ENCODE measurements around the gene SCP2D1. TPM values are rescaled to one million over a fixed set of nuclear protein-coding genes. Genes with fewer than 3 reads are reported as not detected.

Gene SCP2D1
- total RNA-seq, 1 experiment from 2014 or later: not detected

DNA sequence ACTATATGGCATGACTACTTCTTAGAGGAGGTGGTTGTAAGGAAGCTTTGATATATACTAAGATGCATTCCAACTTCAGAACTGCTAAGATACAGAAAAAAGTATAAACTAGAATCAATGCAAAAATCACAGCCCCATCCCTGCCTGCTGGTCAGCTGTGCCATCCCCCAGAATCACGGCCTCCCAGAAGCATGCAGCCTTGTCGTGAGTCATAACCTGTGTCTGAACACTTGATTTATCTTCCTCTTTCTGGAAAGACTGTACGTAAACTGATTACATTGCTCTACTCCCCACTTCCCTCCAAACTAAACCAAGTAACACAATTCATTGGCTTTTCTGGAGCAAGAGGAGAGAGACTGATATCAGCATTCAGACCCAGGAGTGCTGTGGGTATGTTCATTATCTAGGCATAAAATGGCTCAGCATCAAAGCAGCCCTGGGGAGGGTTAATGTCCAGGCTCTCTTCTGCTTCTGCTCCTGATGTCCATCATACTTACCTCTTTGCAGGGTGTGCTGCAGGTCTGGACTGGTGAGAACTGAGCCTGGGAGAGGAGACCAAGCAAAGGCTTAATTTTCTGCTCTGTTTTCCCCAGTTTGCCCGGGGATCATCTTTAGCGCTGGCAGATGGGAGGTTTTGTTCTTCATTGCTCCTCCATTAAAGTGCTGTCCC lies 18.4 kb downstream of the SCP2D1 start:
- ChIA-PET POLR2A (no interaction called here), CTCF (no interaction called here)
- Mint-ChIP-seq H3K4me1 (ENCODE audit: insufficient read depth, unreplicated experiment) (no peaks in the 10 kb centered on the region), H3K27ac (ENCODE audit: low read depth, unreplicated experiment) (no peak overlapping the region), H3K4me3 (ENCODE audit: unreplicated experiment) (no peak overlapping the region), H3K36me3 (ENCODE audit: insufficient read depth, unreplicated experiment) (peaks cover 4% of the 10 kb centered on the region), H3K27me3 (ENCODE audit: insufficient read depth, unreplicated experiment) (no peaks in the 10 kb centered on the region), H3K9me3 (ENCODE audit: unreplicated experiment) (peaks cover 7% of the 10 kb centered on the region)
- no TSS peak for BruUV-seq (replicated peaks)
- TF ChIP-seq, protein P1, sequence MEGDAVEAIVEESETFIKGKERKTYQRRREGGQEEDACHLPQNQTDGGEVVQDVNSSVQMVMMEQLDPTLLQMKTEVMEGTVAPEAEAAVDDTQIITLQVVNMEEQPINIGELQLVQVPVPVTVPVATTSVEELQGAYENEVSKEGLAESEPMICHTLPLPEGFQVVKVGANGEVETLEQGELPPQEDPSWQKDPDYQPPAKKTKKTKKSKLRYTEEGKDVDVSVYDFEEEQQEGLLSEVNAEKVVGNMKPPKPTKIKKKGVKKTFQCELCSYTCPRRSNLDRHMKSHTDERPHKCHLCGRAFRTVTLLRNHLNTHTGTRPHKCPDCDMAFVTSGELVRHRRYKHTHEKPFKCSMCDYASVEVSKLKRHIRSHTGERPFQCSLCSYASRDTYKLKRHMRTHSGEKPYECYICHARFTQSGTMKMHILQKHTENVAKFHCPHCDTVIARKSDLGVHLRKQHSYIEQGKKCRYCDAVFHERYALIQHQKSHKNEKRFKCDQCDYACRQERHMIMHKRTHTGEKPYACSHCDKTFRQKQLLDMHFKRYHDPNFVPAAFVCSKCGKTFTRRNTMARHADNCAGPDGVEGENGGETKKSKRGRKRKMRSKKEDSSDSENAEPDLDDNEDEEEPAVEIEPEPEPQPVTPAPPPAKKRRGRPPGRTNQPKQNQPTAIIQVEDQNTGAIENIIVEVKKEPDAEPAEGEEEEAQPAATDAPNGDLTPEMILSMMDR (IDR thresholded peaks at IDR 0.05; ENCODE audit: unreplicated experiment): no peak
- intact Hi-C loops (cut with micrococcal nuclease): no loop called here
- DNase-seq (ENCODE audit: unreplicated experiment): peak; percentile 5

DNA sequence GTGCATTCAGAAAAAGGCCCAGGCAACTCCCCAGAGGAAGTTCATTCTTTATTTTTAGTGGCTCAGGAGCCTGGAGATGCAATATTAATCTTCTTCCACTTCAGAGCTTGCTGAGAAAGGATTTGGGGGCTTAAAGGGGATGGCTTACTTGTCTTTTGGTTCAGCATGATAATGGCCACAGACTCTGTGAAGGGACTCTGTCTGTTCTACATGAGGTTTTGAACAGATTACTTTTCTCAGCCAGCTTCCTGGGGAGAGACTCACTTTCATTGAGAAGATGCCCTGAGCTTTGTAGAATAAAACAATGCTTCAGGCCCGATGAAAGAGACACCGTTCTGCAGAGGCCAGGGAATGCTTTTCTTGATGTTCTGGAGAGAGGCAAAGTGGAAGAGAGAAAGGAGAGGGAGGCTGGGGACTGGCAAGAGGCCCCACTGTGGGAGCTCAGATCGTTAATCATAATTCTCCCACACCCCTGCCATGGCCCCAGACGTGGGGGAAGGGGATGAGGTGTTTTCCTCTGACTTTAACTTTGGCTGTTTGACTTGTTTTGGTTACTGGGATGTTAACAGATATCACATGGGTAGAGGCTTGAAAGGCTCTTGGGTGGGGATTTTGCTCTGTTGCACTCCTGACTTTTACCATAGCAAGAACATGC lies 19.1 kb downstream of the SCP2D1 start:
- POLR2A ChIA-PET: no interaction called here
- Mint-ChIP-seq H3K4me3 (ENCODE audit: unreplicated experiment) (no peak overlapping the region), H3K27me3 (ENCODE audit: insufficient read depth, unreplicated experiment) (no peaks in the 10 kb centered on the region), H3K4me1 (ENCODE audit: insufficient read depth, unreplicated experiment) (no peaks in the 10 kb centered on the region), H3K9me3 (ENCODE audit: unreplicated experiment) (peaks cover 7% of the 10 kb centered on the region), H3K36me3 (ENCODE audit: insufficient read depth, unreplicated experiment) (peaks cover 4% of the 10 kb centered on the region), H3K27ac (ENCODE audit: low read depth, unreplicated experiment) (no peak overlapping the region)
- CTCF ChIA-PET: no interaction called here
- intact Hi-C loops (cut with micrococcal nuclease): no loop called here
- TF ChIP-seq, protein P1 (IDR thresholded peaks at IDR 0.05; ENCODE audit: unreplicated experiment): no peak
- BruUV-seq (replicated peaks): no TSS peak
- DNase-seq (ENCODE audit: unreplicated experiment): no peak

DNA sequence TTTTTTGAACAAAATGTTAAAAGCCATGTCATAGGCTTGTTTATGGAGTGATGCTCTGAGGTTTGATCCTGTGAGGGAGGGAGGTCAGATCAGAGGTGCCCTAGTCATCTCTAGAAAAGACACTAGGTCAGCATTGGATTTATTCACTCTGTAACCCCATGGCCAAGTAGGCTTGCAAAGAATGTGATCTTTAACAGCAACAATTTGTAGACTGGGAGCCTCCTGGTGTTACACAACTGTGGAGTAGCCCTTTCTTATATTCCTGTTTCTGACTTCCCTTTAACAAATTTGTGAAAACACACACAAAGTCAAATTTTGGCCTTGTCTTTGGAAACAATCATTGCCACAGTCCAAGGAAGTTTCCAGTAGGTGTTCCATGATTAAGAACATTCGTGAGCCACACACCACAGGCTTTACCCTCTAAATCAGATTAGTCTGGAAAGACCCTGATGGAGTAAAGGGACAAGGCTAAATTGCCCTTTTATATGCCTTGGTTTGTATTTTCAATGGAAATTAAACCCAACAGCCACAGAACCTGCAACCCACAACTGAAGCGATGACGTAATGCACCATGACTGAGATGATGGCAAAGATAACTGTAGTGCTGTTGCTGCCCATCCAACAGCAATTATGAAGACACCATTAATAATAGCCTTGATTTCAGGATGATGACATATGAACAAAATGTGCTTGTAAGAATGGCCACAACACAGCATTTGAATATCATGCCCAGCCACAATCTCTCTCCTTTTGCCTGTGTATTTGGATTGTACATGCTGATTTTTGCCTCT lies 22.1 kb downstream of the SCP2D1 start:
- Mint-ChIP-seq H3K9me3 (ENCODE audit: unreplicated experiment) (peaks cover 7% of the 10 kb centered on the region), H3K4me3 (ENCODE audit: unreplicated experiment) (no peak overlapping the region), H3K27ac (ENCODE audit: low read depth, unreplicated experiment) (no peak overlapping the region), H3K27me3 (ENCODE audit: insufficient read depth, unreplicated experiment) (no peaks in the 10 kb centered on the region), H3K36me3 (ENCODE audit: insufficient read depth, unreplicated experiment) (peaks cover 4% of the 10 kb centered on the region), H3K4me1 (ENCODE audit: insufficient read depth, unreplicated experiment) (no peaks in the 10 kb centered on the region)
- POLR2A ChIA-PET: no interaction called here
- TF ChIP-seq, protein P1 (IDR thresholded peaks at IDR 0.05; ENCODE audit: unreplicated experiment): no peak
- no peak for DNase-seq (ENCODE audit: unreplicated experiment)
- CTCF ChIA-PET: interaction anchor here (0.6 kb wide), 1 partner anchor 8 kb away, joined by 3 read pairs; no protein-coding TSS in a partner anchor
- intact Hi-C loops (cut with micrococcal nuclease): no loop called here
- no TSS peak for BruUV-seq (replicated peaks)

DNA sequence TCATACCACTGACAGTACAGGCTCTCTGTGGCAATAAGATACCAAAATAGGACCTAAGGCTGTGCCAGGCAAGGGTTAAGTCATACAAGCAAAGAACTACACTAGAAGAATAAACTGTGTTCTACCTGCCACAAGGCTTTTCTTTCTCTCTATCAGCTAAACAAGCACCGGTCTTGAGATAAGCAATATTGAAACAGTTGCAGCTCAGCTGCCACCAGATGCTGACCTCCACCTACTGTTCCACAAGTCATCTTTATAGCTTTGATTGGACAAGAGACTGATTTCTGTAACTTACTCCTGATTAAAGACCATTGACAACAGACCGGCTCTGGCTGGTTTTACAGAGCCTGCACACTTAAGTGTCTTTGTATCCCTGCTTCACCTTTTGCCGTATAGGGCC lies 24.1 kb downstream of the SCP2D1 start:
- peaks cover 4% of the 10 kb centered on the region for H3K36me3 Mint-ChIP-seq (ENCODE audit: insufficient read depth, unreplicated experiment)
- no peaks in the 10 kb centered on the region for H3K27me3 Mint-ChIP-seq (ENCODE audit: insufficient read depth, unreplicated experiment)
- TF ChIP-seq, protein P1 (IDR thresholded peaks at IDR 0.05; ENCODE audit: unreplicated experiment): no peak
- ChIA-PET CTCF (no interaction called here), POLR2A (no interaction called here)
- BruUV-seq (replicated peaks): no TSS peak
- intact Hi-C loops (cut with micrococcal nuclease): no loop called here
- no peak overlapping the region for H3K4me3 Mint-ChIP-seq (ENCODE audit: unreplicated experiment)
- DNase-seq (ENCODE audit: unreplicated experiment): no peak
- no peak overlapping the region for H3K27ac Mint-ChIP-seq (ENCODE audit: low read depth, unreplicated experiment)
- no peaks in the 10 kb centered on the region for H3K4me1 Mint-ChIP-seq (ENCODE audit: insufficient read depth, unreplicated experiment)
- peaks cover 7% of the 10 kb centered on the region for H3K9me3 Mint-ChIP-seq (ENCODE audit: unreplicated experiment)

Data from MCF 10A (cell line).